ENCODE results near the gene IFIT1.

DNA sequence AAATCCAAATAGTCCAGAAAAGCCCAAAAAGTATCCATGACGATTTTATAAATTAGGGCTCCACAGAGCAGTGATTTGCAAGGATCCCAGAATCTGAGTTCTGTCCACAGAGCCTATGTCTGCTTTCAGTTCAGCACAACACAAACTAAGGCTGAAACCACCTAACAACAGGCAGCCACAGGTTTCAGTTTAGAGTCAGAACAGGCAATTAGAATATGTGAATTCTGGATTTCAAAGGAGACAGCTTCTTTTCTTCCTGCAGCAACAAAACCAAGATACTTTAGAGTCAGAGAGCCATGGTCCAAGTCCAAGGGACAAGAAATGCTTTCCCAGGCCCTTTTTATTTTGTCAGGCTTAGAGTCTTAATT is 41.0 kb upstream of the IFIT1 start:
- TF ChIP-seq POLR2AphosphoS5 (IDR thresholded peaks at IDR 0.05; ENCODE audit: low read depth, low read length) (no peak), TAF1 (IDR thresholded peaks at IDR 0.05; ENCODE audit: borderline replicate concordance, low read depth, low read length) (no peak)

All from GM12892 (cell line).